BLaER1 (cell line): ENCODE measurements around the gene PPIL6.
"Not testable (repeated sequence)": the region's sequence is repeated elsewhere in the genome, so short reads cannot be mapped to it uniquely, and the experiment has no call there.

ENCODE experiments used
- H3K27ac ChIP-seq: shearing (Covaris generic); formaldehyde crosslinking; 2 replicates; pipeline ENCODE4 v1.8.1; 2022
- H3K27me3 ChIP-seq: shearing (Covaris generic); formaldehyde crosslinking; 2 replicates; pipeline ENCODE4 v1.8.1; 2022
- H3K36me3 ChIP-seq: shearing (Covaris generic); formaldehyde crosslinking; 2 replicates; pipeline ENCODE4 v1.8.1; 2022
- H3K4me1 ChIP-seq: shearing (Covaris generic); formaldehyde crosslinking; 2 replicates; pipeline ENCODE4 v1.8.1; 2022
- H3K4me2 ChIP-seq: shearing (Covaris generic); formaldehyde crosslinking; 2 replicates; pipeline ENCODE4 v1.8.1; 2022
- H3K4me3 ChIP-seq: shearing (Covaris generic); formaldehyde crosslinking; 2 replicates; pipeline ENCODE4 v1.8.1; 2022
- H3K9ac ChIP-seq: shearing (Covaris generic); formaldehyde crosslinking; 2 replicates; pipeline ENCODE4 v1.8.1; 2022
- H3K9me3 ChIP-seq: shearing (Covaris generic); formaldehyde crosslinking; 2 replicates; pipeline ENCODE4 v1.8.1; 2022
- H4K20me1 ChIP-seq: shearing (Covaris generic); formaldehyde crosslinking; 2 replicates; pipeline ENCODE4 v1.8.1; 2022
- Cebpa-rat ChIP-seq: shearing (Covaris generic); IDR thresholded peaks from 2 replicates; pipeline ENCODE4 v1.8.1; 2022

The PPIL6 gene

GRCh38 chr6:109467696-109468095, 27.3 kb upstream of the PPIL6 start:
- peaks cover 97% of the 10 kb centered on the region for H3K36me3 ChIP-seq
- H3K9me3 ChIP-seq: no peaks in the 10 kb centered on the region
- no peak overlapping the region for H3K4me3 ChIP-seq
- no peaks in the 10 kb centered on the region for H3K27me3 ChIP-seq
- H3K27ac ChIP-seq: no peak overlapping the region
- peaks cover 79% of the 10 kb centered on the region for H4K20me1 ChIP-seq
- no peak overlapping the region for H3K9ac ChIP-seq
- H3K4me1 ChIP-seq: peaks cover 13% of the 10 kb centered on the region
- H3K4me2 ChIP-seq: no peak overlapping the region
- TF ChIP-seq Cebpa-rat: no peak

GRCh38 chr6:109466212-109466923, 25.9 kb upstream of the PPIL6 start:
- TF ChIP-seq Cebpa-rat: no peak
- H3K36me3 ChIP-seq: peaks cover 97% of the 10 kb centered on the region
- H3K27me3 ChIP-seq: no peaks in the 10 kb centered on the region
- peaks cover 75% of the 10 kb centered on the region; the same call in 1 of the 2 replicates for H4K20me1 ChIP-seq
- no peak overlapping the region for H3K9ac ChIP-seq
- H3K4me1 ChIP-seq: no peaks in the 10 kb centered on the region
- H3K4me2 ChIP-seq: no peak overlapping the region
- peaks cover under 1% of the 10 kb centered on the region; the same call in 1 of the 2 replicates for H3K9me3 ChIP-seq
- H3K27ac ChIP-seq: no peak overlapping the region
- H3K4me3 ChIP-seq: no peak overlapping the region

GRCh38 chr6:109465772-109466171, 25.3 kb upstream of the PPIL6 start:
- peaks cover 69% of the 10 kb centered on the region; the same call in 1 of the 2 replicates for H4K20me1 ChIP-seq
- H3K36me3 ChIP-seq: peaks cover 96% of the 10 kb centered on the region
- no peak overlapping the region for H3K27ac ChIP-seq
- peaks cover 4% of the 10 kb centered on the region; the same call in 1 of the 2 replicates for H3K9me3 ChIP-seq
- H3K4me2 ChIP-seq: no peak overlapping the region
- no peak overlapping the region for H3K9ac ChIP-seq
- H3K27me3 ChIP-seq: no peaks in the 10 kb centered on the region
- H3K4me3 ChIP-seq: no peak overlapping the region
- TF ChIP-seq Cebpa-rat: no peak
- H3K4me1 ChIP-seq: no peaks in the 10 kb centered on the region

- peaks cover 4% of the 10 kb centered on the region; the same call in 1 of the 2 replicates for H3K9me3 ChIP-seq
- peaks cover 26% of the 10 kb centered on the region for H3K4me1 ChIP-seq
- H4K20me1 ChIP-seq: peaks cover 49% of the 10 kb centered on the region; the same call in 1 of the 2 replicates
- no peak overlapping the region for H3K27ac ChIP-seq
- H3K4me2 ChIP-seq: no peak overlapping the region
- no peak overlapping the region for H3K9ac ChIP-seq
- TF ChIP-seq Cebpa-rat: no peak
- peaks cover 58% of the 10 kb centered on the region for H3K36me3 ChIP-seq
- H3K27me3 ChIP-seq: no peaks in the 10 kb centered on the region
- H3K4me3 ChIP-seq: no peak overlapping the region
Observed at GRCh38 chr6:109461733-109462526, 21.5 kb upstream of the PPIL6 start.

- H3K27me3 ChIP-seq, H3K4me3 ChIP-seq, H3K27ac ChIP-seq, H3K9ac ChIP-seq, H3K4me2 ChIP-seq, H3K9me3 ChIP-seq: not testable (repeated sequence)
- H3K4me1 ChIP-seq: peaks cover 33% of the 10 kb centered on the region
- H4K20me1 ChIP-seq: peaks cover 55% of the 10 kb centered on the region; the same call in 1 of the 2 replicates
- H3K36me3 ChIP-seq: peaks cover 51% of the 10 kb centered on the region
Observed at GRCh38 chr6:109461205-109461604, 20.8 kb upstream of the PPIL6 start.

- H3K4me2 ChIP-seq: no peak overlapping the region
- H3K9ac ChIP-seq: no peak overlapping the region
- peaks cover 35% of the 10 kb centered on the region for H3K4me1 ChIP-seq
- H3K27ac ChIP-seq: no peak overlapping the region
- TF ChIP-seq Cebpa-rat: no peak
- peaks cover 46% of the 10 kb centered on the region; the same call in 1 of the 2 replicates for H4K20me1 ChIP-seq
- no peak overlapping the region for H3K4me3 ChIP-seq
- no peaks in the 10 kb centered on the region for H3K27me3 ChIP-seq
- H3K9me3 ChIP-seq: peaks cover 4% of the 10 kb centered on the region; the same call in 1 of the 2 replicates
- H3K36me3 ChIP-seq: peaks cover 41% of the 10 kb centered on the region
Observed at GRCh38 chr6:109460161-109460829, 19.9 kb upstream of the PPIL6 start.

- Histone ChIP-seq H3K27ac (no peak overlapping the region), H4K20me1 (peaks cover 44% of the 10 kb centered on the region; the same call in 1 of the 2 replicates), H3K4me2 (peak overlapping the region; percentile 67), H3K9me3 (peaks cover 4% of the 10 kb centered on the region; the same call in 1 of the 2 replicates), H3K36me3 (peaks cover 30% of the 10 kb centered on the region), H3K4me3 (no peak overlapping the region), H3K9ac (no peak overlapping the region), H3K4me1 (peaks cover 41% of the 10 kb centered on the region), H3K27me3 (no peaks in the 10 kb centered on the region)
- TF ChIP-seq Cebpa-rat: no peak
Observed at GRCh38 chr6:109458774-109459531, 18.5 kb upstream of the PPIL6 start.

- no peak overlapping the region for H3K4me3 ChIP-seq
- peaks cover 55% of the 10 kb centered on the region for H3K4me1 ChIP-seq
- H3K36me3 ChIP-seq: peaks cover 27% of the 10 kb centered on the region
- H3K4me2 ChIP-seq: peak overlapping the region; percentile 92
- H3K27me3 ChIP-seq: no peaks in the 10 kb centered on the region
- H3K9ac ChIP-seq: no peak overlapping the region
- H3K27ac ChIP-seq: no peak overlapping the region
- peaks cover 4% of the 10 kb centered on the region; the same call in 1 of the 2 replicates for H3K9me3 ChIP-seq
- TF ChIP-seq Cebpa-rat: no peak
- peaks cover 31% of the 10 kb centered on the region; the same call in 1 of the 2 replicates for H4K20me1 ChIP-seq
Observed at GRCh38 chr6:109457562-109457996, 17.2 kb upstream of the PPIL6 start.
